Stimulated activated naive CD4-positive, alpha-beta T cell (primary cell): Measurements from ENCODE around the gene CFAP97D1.
"Not testable (repeated sequence)": the region's sequence is repeated elsewhere in the genome, so short reads cannot be mapped to it uniquely, and the experiment has no call there.

Experiments used
- DNase-seq, 6 experiments: peaks; one replicate each; lab custom pipeline; 2025; lab: John Stamatoyannopoulos, UW

The CFAP97D1 gene

DNA sequence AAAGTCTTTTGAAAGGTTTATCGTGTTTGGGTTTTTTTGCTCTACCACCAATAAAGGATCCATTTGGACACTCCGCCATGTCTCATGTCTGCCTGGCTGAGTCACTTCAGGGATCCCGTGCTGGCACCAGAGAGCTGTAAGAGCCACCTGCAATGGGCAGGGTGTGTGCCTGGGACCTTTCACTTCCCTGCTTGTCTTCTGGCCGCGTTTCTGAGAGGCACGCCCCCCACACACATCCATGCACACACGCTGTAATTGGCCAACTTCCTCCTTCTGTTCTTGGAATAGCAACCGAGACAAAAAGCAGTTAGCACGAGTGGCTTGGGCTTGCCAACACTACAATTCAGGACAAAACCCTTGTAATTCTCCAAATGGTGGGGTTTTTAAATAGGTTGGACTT, 11.9 kb upstream of the CFAP97D1 start:
- DNase-seq = no peak

DNA sequence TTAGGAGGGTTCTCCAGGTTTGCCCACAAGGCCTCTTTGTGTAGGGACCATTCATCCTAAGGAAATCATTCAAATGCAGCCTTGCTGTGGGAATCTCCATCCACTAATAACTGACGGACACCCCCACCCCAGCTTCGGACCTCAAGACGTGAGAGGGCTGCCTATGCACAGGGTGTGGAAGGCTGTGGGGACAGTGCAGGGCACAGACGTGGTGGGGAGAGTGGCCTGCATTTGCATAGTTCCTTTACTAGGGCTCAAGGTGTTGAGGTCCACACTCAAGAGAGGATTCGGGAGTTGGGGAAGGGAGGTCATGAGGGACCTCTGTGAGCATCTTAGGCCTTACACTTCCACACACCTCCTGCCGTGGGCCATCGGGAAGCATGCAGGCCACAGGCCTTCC, 11.3 kb upstream of the CFAP97D1 start:
- DNase-seq = no peak

GRCh38 chr17:43769426-43769825, 10.8 kb upstream of the CFAP97D1 start:
- DNase-seq = no peak

DNA sequence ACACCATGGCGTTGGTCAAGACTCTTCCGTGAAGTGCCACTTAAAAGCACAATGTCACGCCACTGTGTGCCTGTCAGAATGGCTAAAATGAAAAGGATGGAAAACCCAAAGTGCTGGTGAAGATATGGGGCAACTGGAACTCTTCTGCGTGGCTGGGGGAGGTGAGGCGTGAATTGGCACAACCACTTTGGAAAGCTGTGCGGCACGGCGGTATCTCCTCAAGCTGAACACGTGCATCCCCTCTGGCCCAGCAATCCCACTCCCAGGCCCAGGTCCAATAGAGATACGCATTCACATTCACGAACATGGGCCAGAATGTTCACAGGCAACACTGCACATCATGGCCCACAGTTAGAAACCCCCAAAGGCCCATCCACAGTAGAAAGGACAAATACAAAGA, 10.4 kb upstream of the CFAP97D1 start:
- DNase-seq = no peak

DNA sequence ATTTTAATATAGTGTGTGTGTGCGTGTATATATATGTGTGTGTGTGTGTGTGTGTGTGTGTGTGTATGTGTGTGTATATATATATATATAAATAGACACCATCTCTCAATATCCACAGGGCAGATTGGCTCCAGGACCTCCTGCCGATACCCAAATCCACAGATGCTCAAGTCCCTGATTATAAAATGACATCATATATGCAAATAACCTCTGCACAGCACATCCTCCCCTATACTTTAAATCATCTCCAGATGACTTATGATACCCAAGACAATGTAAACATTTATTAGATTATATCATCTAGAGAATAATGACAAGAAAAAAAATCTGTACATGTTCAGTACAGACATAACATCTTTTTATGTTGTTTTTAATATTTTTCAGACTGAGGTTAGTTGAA, 9.3 kb upstream of the CFAP97D1 start:
- DNase-seq = no peak

DNA sequence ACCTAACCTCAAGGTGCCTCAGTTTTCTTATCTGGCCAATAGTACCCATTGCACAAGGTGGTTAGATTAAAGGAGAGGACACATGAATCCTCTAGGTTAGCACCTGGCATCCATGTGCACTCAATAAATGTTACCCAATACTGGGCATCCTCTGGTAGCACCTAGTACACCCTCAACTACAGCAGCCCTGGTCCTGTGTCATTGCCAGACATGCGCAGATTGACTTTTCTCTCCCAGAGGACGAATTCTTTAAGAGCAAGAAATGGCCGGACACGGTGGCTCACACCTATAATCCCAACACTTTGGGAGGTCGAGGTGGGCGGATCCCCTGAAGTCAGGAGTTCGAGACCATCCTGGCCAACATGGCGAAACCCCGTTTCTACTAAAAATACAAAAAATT, 8.8 kb upstream of the CFAP97D1 start:
- no peak for DNase-seq

DNA sequence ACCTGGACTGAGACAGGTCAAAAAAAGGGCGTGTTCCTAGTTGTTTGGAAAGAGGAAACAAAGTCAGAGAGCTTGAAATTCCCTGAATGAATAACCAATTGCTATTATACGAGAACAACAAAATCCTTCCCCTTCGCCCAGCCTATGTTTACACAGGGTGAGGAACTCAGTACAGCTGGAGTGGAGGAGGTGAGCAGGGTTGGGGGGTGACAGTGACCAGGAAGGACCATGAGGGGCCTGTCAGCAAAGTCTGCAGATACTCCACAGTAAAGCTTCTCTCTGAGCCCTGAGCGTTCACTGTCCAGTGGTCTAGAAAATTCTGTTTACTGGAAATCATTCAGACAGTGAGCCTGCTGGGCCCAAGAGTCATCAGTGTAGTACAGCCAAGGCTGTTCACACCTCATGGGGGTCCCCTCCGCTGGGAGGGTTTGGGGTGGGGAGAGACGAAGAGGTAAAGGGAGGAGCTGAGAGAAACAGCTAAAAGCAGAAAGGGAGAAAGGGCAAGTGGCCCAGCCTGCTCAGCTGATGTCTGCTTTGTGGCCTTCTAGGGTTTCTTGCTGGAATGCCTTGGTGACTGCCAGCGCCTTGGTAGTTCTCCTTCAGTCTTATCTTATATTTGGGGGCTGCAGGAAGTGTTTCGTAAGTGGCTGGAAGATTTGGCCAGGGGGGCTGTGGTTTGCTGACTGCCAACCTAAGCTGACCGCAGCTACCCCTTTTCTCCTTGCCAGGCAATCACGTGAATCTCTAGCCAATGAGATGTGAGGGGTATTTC, 7.2 kb upstream of the CFAP97D1 start:
- DNase-seq = no peak

- DNase-seq = no peak
Observed at GRCh38 chr17:43774304-43775250, 5.7 kb upstream of the CFAP97D1 start.

DNA sequence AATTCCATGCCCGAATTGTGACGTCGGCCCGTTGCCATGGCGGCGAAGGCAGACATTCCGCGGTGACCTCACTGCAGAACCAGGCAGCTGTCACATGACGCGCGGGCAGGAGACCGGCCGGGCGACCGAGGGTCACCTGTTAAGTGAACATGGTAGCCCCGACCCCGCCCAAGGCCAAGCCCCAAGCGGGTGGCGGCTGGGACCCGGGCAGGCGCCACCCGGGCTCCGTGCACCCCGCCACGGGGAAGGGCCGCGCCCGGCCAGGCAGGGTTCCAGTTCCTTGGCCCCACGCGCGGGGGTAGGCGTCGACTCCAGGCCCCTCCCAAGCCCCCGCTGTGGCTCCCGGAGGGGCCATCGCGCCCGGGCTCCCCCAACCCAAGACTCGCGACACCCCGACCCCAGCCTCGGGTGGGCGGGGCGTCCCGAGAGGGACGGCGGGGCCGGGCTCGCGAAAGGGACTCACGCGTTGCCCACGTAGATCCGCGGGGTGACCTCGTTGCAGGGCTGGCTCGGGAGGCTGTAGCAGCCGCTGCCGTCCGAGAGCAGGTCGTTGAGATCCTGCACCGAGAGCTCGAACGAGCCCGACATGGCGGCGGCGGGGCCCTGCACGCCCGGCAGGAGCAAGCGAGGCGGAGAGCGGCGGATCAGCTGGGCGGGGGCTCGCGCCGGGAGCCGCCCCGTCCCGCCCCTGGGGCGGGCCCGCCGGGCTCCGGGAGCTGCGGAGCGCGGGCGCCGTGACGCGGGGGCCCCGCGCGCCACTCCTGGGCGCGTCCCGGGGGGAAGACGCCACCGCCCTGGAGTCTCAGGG, 1.7 kb upstream of the CFAP97D1 start, which contains the start of gene DUSP3:
DUSP3 (minus strand) TSS at position 641 of the 808 bp plus-strand sequence; CDS start at position 588, 53 bp downstream.
- peak; percentile 48 to 79 (median 69) for DNase-seq

DNA sequence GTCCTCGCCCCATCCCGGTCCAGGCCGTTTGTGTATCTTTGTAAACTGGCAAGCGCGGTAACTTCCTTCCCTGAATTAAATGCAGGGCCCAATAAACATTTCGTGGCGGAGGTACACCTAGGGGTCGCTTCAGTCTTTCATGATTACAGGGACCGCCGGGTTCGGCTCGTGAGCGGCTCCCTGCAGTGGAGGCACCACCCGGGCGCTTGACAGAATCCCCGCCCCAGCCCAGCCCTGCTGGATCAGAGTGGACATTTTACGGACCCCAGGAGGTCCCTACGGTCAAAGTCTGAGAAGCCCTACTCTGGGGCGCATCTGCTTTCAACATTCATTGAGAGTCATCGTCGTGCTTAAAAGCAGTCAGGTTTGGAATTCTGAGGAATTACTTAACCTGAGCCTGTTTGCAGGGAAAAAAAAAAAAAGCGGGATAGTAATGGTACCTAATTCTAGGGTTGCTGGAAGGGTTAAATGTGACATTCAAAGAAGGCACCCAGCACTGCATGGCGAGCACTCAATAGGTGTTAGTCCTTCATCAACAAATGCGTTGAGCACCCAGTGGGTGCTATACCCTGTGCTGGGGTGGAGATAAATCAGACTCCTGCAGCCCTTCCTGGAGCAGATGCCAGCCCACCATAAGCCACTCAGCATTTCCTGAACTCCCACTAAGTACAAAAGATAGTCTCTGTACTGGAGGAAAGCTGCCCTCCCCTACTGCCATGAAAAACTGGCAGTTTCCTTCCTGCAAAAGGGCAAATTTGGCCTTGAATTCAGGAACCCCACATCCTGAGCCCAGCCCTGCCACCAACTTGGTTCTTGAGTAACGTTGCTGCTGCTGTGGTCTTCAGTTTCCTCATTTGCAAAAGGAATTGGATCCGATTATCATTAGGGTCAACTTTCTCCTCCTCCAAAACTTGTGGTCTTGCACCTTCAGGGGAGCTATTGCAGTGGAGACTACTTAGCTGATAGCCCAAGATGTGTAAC, 800 bp upstream of the CFAP97D1 start:
- DNase-seq = peak in 1 of 6 experiments; percentile 23

- no peak for DNase-seq
Observed at GRCh38 chr17:43782913-43783680, 2.9 kb downstream of the CFAP97D1 start.

GRCh38 chr17:43784068-43784467, 3.8 kb downstream of the CFAP97D1 start:
- no peak for DNase-seq

- DNase-seq = no peak
Observed at GRCh38 chr17:43784628-43785101, 4.4 kb downstream of the CFAP97D1 start.

- no peak for DNase-seq
Observed at GRCh38 chr17:43787728-43788127, 7.5 kb downstream of the CFAP97D1 start.

DNA sequence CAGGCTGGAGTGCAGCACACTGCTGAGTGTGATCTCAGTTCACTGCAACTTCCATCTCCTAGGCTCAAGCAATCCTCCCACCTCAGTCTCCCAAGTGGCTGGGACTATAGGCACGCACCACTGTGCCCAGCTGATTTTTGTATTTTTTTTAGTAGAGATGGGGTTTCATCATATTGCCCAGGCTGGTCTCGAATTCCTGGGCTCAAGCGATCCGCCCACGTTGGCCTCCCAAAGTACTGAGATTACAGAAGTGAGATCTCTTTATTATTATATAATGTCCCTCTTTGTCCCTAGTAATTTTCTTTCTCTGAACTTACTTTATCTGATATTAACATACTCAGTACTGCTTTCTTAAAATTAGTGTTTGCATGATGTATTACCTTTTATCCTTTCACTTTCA, 8.3 kb downstream of the CFAP97D1 start:
- no peak for DNase-seq

DNA sequence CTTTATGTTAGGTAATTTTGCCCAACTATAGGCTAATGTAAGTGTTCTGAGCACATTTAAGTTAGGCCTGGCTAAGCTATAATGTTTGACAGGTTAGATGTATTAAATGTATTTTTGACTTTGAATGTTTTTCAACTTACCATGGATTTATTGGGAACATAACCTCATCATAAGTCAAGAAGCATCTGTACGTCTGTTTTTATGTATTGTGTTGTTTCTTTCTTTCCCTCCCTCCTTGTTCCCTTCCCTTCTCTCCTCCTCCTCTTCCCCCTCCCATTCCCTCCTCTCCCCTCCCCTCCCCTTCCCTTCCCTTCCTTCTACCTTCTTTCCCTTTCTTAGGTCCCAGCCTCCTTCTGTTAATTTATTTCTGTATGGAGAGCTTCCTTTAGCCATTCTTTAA, 9.2 kb downstream of the CFAP97D1 start:
- no peak for DNase-seq

DNA sequence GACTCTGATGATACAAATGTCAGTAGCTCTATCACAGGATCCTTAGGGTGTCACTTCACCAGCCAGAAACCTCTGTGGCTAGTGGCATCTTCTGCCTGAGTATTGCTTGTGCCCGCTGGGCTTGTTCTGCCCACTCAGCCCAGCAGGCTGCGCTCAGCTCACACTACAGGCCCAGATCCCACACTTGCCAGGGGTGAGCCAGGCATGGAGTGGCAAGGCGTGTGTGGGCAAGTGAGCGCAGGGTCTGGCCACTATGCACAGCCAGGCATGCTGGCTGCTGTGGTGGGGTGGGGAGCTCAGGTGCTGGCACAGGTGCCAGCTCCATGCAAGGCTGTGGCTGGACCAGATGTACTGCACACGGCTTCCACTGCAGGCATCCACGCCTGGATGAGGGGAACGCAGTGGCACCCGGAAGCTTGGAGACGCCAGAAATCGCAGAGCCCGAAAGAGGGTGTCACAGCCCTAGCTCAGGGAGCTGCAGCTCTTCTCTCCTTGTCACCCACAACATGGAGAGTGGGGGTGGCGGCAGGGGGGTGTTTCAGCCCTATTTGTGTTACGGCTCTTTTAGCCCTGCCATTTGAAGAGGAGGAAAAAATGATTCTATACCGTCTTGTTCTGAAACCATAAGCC, 10.2 kb downstream of the CFAP97D1 start:
- no peak for DNase-seq

DNA sequence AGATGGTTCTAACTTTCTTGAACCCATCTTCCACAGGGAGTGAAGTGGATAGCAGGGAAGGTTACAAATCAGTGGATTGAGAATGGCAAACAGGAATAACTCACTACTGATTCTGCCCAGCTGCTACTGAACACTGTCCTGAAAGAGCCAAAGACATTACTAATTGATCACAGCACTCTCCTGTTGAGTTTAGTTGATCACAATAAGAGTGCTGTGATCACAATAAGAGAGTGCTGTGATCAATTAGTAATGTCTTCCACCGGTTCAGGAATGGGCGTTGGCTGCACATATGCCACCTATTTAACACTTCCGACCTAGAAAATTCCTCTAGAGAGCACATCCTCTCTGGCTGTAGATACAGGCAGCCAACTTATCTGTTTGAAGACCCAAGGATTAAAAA, 11.4 kb downstream of the CFAP97D1 start:
- DNase-seq = no peak

DNA sequence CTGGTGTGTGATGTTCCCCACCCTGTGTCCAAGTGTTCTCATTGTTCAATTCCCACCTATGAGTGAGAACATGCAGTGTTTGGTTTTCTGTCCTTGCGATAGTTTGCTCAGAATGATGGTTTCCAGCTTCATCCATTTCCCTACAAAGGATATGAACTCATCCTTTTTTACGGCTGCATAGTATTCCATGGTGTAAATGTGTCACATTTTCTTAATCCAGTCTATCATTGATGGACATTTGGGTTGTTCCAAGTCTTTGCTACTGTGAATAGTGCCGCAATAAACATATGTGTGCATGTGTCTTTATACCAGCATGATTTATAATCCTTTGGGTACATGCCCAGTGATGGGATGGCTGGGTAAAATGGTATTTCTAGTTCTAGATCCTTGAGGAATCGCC, 12.4 kb downstream of the CFAP97D1 start:
- DNase-seq = not testable (repeated sequence)
